Mesangial cell (primary cell): ENCODE measurements around the gene AGER. TPM values are rescaled to one million over a fixed set of nuclear protein-coding genes. Genes with fewer than 3 reads are reported as not detected.

Source experiments
- total RNA-seq: library from RNA; depleted of rRNA; stranded (reverse); fragments of >200 nt; gene quantifications from 2 replicates; pipeline ENCODE4 v1.2.3, GENCODE V29; 2015

Gene AGER
- total RNA-seq, result 2.1 and 3.4 TPM in 2 replicates

GRCh38 chr6:32184084-32184640 is at the start of gene AGER:
AGER (minus strand) TSS chr6:32184253; CDS start chr6:32184222, 31 bp downstream.

GRCh38 chr6:32223258-32224235 is 39.5 kb upstream of the AGER start, which contains the start of gene NOTCH4:
NOTCH4 (minus strand) TSS chr6:32224067; CDS start chr6:32223928, 139 bp downstream.

GRCh38 chr6:32192608-32193039 is 8.6 kb upstream of the AGER start, which contains the start of gene GPSM3:
GPSM3 (minus strand) TSS chr6:32192643; CDS start chr6:32192513, 130 bp downstream.

GRCh38 chr6:32190054-32190851 is 6.2 kb upstream of the AGER start, which contains the start of gene PBX2:
PBX2 (minus strand) TSS chr6:32190202; CDS start chr6:32189915, 287 bp downstream.

GRCh38 chr6:32177788-32178546 is 6.1 kb downstream of the AGER start, which contains the start of gene RNF5:
RNF5 (plus strand) TSS chr6:32178405; CDS start chr6:32178512, 107 bp downstream.

GRCh38 chr6:32175711-32176475 is 8.2 kb downstream of the AGER start, which contains the start of gene AGPAT1:
AGPAT1 (minus strand) TSS chr6:32176084; CDS start chr6:32171496, 4,588 bp downstream.

GRCh38 chr6:32164295-32164694 is 19.8 kb downstream of the AGER start, which contains the start of gene EGFL8:
EGFL8 (plus strand) TSS chr6:32164595; CDS start chr6:32166166, 1,571 bp downstream.

GRCh38 chr6:32153564-32154513 is 30.2 kb downstream of the AGER start, which contains the start of gene PPT2:
PPT2 (plus strand) TSS chr6:32154141; CDS start chr6:32154595, 454 bp downstream.

GRCh38 chr6:32151863-32152768 is 31.9 kb downstream of the AGER start, which contains the start of gene PRRT1:
PRRT1 (minus strand) TSS chr6:32151939; CDS start chr6:32151827, 112 bp downstream.

Other genes starting within 250 kb of the AGER start
- gene CFB, start 238.2 kb downstream of the AGER start, total RNA-seq, result 0.33 and 3.7 TPM in 2 replicates
- gene NELFE, start 225.3 kb downstream of the AGER start, total RNA-seq, result 108 and 116 TPM in 2 replicates
- gene SKIC2, start 225.1 kb downstream of the AGER start, total RNA-seq, result 42.3 and 43.2 TPM in 2 replicates
- gene DXO, start 212.1 kb downstream of the AGER start, total RNA-seq, result 21.5 and 27.3 TPM in 2 replicates
- 2.1 and 6.1 TPM in 2 replicates for gene C4A, start 202.2 kb downstream of the AGER start, total RNA-seq
- gene C4B, start 169.5 kb downstream of the AGER start, total RNA-seq, result 0.49 and 11.0 TPM in 2 replicates
- 0.25 TPM in 1 of 2 replicates, not detected in the other for gene CYP21A2, start 145.8 kb downstream of the AGER start, total RNA-seq
- gene TNXB, start 74.9 kb downstream of the AGER start, total RNA-seq, result 0.16 and 0.51 TPM in 2 replicates
- 24.0 and 46.3 TPM in 2 replicates for gene ATF6B, start 56.0 kb downstream of the AGER start, total RNA-seq
- gene FKBPL, start 54.0 kb downstream of the AGER start, total RNA-seq, result 3.0 and 5.1 TPM in 2 replicates
- gene PRRT1, start 32.3 kb downstream of the AGER start, total RNA-seq, result 0.76 TPM in 1 of 2 replicates, not detected in the other
- 23.1 and 37.3 TPM in 2 replicates for gene PPT2, start 30.1 kb downstream of the AGER start, total RNA-seq
- gene EGFL8, start 19.7 kb downstream of the AGER start, total RNA-seq, result 2.3 and 8.9 TPM in 2 replicates
- 60.5 and 70.9 TPM in 2 replicates for gene AGPAT1, start 8.2 kb downstream of the AGER start, total RNA-seq
- 61.1 and 63.1 TPM in 2 replicates for gene RNF5, start 5.8 kb downstream of the AGER start, total RNA-seq
- gene PBX2, start 5.9 kb upstream of the AGER start, total RNA-seq, result 37.0 and 59.1 TPM in 2 replicates
- gene GPSM3, start 8.4 kb upstream of the AGER start, total RNA-seq, result 7.8 and 14.1 TPM in 2 replicates
- gene NOTCH4, start 39.8 kb upstream of the AGER start, total RNA-seq, result 1.1 TPM in 2 replicates
- not detected in 2 replicates for gene TSBP1, start 187.7 kb upstream of the AGER start, total RNA-seq
- gene BTNL2, start 222.9 kb upstream of the AGER start, total RNA-seq, result not detected in 2 replicates